ENCODE measurements around the gene AP2B1.

AP2B1 gene

DNA sequence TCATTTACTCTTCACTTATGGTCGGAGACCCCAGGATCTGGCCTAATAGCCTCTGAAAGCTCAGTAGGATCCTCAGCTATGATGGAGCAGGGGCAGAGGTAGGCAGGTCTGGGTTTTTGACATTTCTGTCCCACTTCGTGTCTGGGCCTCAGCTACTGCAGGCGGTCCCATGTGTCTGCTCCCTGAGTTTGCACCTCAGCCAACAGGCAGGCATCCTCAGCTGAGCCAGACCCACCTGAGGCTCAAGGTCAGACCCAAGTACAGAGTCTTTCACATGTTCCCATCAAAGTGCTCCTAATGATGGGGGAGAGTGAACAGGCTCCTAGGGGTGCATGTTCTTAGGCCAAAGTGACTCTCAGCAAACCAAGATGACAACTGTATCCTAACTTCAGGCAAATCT, 141.4 kb downstream of the AP2B1 start:
- DNase-seq = no peak

DNA sequence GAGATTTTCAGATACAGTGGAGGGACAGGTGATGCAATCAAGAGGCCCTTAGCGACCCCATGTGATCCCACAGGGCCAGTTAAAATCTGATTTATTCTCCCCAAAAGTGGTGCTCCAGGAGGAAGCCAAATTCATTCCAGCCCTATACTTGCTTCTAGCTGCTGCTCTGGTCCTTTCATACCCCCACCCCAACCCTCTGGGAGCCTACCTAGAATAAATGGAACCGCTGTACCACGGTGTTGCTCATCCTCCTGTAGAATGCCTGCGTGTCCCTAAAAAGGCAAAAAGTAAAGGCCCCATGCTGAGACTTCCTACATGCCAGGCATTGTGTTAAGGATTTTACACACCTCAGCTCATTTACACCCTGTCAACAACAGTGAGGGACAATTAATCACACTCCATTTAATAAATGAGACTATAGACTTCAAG, 142.3 kb downstream of the AP2B1 start:
- DNase-seq = no peak

DNA sequence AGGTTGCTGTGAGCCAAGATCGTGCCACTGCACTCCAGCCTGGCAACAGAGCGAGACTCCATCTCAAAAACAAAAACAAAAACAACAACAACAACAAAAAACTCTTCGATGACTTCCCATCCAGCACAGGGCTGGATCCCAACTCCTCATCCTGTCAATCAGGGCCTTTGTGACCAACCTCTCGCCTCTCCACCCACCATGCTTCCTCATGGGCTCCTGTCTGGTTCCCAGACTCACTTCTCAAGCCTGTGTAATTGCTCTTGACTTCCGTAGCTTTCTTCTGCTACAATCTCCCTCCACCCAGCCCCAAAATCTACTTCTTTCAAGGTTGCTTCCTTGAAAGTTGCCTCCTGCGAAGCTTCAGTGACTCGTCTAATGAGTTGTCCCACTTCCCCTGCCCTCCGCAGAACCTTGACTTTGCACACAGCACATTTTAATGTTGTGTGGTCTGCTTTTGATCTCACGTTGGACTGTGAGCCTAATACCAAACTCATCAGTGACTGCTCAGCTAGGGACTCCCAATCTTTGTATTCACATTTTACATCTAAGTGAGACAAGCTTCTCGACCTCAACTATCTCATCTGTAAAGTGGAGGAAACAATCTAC, 143.4 kb downstream of the AP2B1 start:
- DNase-seq = no peak

GRCh38 chr17:35731239-35731916, 144.3 kb downstream of the AP2B1 start, which contains the start of gene RASL10B:
TSS of gene RASL10B (plus strand) at chr17:35731639. CDS start at chr17:35735185, 3,546 bp downstream.
- DNase-seq = peak in 47 of 58 donors; percentile 12 to 75 (median 39)

DNA sequence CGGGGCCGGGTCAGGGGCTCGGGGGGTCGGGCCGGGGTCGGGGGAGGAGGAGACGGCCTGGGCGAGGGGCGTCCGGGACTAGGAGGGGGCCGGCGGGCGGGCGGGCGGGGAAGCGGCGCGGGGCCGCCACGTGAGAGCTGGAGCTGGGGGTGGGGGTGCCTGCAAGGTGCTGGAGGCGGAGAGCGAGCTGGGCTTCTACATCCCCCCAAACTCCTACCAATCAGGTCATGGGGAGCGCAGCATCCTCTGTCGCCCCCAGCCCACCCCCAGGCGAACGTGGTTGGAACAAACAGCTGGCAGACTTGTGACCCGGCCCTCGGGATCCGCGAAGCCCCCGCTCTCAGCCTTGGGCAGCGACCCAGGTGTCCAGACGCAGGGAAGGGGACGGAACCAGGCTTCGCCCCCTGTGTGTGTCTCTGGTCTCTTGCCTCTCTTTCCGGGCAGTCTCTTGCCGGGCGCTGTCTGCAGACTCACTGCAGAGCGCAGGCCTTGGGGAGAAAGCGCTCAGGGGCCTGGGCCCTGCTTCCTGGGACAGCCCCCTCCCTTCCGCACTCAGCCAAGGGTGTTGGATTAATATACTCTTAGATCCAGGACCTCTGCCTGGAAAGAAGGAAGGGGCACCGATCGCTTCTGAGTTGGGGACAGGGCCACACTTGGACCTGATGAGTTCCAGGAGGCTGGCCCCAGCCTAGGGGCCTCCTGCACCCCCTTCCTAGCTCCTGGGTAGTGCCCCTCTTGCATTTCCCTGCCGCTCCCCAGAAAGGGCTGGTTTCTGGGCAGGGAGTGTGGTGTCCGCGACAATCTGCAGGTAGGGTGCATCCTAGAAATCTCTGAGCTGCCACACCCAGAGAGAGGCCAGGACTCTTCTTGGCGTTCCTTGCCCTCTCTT, 145.0 kb downstream of the AP2B1 start:
- DNase-seq = peak in 2 of 58 donors; percentile 28 to 30

GRCh38 chr17:35732806-35733136, 145.6 kb downstream of the AP2B1 start:
- DNase-seq = no peak

DNA sequence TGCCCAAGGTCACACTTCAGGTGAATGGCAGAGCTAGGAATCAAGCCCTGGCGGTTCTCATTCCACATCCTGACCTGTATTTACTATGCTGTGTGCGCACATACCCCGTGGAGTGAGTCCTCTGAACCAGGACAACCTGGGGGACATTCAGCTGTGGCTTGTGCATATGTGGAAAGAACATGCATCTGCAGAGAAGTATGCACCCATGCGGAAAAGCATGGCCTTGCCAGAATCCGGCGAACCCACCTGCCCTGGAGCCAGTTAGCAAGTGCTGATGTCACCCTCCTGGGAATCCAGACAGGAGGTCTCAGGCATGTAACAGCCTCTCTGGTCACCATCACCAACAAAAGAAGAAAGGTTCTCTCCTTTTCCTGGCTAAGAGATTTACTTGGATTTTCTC, 146.2 kb downstream of the AP2B1 start:
- no peak for DNase-seq

- DNase-seq = no peak
Observed at GRCh38 chr17:35734396-35734795, 147.3 kb downstream of the AP2B1 start.

DNA sequence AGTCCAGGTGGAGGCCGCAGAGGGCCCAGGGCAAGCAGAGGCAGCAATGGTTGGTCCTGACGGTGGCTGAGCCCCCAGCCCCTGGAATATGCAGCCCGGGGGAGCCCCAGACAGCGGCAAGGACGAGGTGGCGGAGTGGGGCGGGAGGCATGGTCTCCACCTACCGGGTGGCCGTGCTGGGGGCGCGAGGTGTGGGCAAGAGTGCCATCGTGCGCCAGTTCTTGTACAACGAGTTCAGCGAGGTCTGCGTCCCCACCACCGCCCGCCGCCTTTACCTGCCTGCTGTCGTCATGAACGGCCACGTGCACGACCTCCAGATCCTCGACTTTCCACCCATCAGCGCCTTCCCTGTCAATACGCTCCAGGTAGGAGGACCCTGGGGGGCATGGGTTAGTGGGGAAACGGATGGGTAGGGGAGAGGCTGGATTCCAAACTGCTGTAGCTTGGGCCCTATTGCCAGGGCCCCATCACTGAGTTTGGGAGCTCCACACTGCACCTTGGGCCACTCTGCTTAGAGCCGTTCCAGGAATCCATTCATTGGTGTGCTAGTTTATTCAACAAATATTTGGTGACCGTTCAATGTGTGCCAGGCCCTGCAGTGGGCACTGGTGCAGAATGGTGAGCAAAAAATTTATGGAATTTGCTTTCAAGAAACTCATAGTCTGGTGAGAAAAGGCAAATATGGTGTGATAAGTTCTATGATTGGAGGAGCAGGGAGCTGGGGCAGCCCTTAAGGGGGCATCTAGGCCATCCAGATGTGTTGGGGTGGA, 148.1 kb downstream of the AP2B1 start:
- DNase-seq = no peak

DNA sequence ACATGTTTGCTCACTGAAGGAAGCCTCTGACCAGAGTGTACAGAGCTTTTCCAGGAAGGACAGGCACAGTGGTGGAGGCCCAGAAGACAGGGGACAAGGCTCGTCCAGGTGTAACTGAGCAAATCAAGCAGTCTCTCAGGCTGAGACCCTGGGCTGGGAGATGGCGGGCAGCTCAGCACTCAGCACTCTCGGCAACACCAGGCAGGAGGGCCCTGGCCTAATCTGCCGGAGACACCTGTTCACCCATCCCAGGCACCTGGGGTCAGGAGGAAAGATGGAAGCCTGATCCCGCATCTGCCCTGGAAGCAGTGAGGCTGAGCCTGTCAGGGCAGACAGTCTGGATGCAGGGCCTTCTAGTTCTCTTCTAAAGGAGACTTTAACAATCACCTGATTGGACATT, 149.1 kb downstream of the AP2B1 start:
- no peak for DNase-seq

DNA sequence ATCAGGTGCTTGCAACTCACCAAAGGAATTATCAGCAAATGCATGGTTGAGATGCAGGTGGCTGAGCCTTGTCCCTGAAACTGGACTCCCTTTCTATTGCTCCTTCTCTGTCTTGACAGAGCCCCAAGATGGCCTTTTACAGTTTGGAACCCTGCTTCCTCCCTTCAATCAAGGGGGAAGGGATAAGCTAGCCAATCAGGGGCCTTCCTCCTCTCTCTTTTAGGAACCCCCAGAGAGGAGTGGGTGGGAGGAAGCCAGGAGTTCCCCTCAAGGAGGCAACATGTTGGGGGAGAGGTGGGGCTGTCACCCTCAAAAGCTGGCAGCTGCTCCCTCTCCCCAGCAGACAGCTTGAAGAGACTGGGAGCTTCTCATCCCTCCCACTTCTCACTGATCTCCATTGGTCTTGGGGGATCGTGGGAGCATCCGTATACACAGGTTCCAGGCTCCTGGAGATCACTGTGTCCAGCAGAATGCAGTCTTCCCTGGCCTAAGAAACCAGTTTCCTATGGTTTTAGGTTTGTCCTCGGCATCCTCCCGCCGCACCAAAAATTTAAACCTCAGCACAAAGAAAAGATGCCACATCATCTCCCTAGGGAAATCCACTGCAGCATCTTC, 151.5 kb downstream of the AP2B1 start:
- DNase-seq = no peak

GRCh38 chr17:35740216-35740615, 153.1 kb downstream of the AP2B1 start:
- DNase-seq = no peak

DNA sequence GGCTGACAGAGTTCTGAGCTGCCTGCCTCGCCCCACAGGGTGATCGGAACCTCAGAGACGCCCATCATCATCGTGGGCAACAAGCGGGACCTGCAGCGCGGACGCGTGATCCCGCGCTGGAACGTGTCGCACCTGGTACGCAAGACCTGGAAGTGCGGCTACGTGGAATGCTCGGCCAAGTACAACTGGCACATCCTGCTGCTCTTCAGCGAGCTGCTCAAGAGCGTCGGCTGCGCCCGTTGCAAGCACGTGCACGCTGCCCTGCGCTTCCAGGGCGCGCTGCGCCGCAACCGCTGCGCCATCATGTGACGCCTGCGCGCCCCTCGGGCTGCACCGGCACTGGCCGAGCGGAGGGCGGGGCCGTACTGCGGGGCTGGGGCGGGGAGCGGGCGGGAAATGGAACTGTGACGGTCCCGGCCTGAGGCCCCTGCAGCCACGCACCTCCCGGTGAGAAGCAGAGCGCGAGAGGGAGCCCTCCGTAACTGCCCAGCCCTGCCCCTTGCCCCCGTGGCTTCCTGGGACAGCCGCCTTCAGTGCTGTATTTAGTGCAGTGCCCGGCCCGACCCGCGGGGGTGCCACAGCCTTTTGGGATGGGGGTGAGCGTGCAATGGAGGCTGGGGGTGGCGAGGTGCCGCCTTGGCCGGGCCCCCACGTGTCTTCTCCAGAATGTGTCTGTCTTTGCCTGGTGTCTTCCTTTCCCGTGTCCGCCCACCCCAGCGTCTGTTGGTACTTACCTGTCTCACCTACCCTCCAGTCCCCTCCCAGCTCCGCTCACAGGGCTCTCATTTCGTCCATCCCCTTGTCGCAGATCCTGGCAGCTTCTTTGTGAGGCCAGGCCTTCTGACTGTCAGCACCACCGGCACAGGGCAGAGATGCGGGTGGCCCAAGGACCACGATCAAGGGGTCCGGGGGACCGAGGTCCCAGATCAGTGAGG, 154.1 kb downstream of the AP2B1 start:
- DNase-seq = peak in 4 of 58 donors; percentile 14 to 33 (median 18)

- no peak for DNase-seq
Observed at GRCh38 chr17:35742496-35742895, 155.4 kb downstream of the AP2B1 start.

DNA sequence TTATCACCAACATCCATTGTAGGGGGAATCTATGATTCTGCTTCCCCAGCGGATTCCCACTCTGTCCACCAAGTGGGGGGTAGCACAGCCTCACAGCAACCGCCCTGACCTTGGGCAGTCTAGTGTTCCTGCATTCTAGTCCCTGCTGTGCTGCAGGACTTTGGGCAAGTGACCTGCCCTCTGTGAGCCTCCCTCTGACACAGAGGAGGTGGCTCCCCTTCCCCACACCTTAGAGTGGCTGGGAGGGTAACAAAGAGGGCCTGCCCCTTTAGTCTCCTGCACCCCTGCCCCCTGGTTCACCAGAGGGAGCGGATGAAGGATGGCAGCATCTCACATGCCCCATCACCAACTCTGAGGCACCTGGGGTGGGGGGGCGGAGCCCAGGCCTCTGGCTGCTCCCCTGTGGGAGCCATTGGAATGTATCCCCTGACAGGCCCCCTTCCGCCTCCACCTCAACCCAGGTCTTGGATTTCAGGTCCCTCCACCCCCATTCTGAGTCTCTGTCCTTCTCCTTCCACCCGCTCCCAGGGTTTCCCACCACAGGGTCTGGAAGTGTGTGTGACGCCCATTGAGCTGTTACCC, 155.9 kb downstream of the AP2B1 start:
- DNase-seq = no peak

GRCh38 chr17:35743626-35744328, 156.7 kb downstream of the AP2B1 start:
- no peak for DNase-seq

DNA sequence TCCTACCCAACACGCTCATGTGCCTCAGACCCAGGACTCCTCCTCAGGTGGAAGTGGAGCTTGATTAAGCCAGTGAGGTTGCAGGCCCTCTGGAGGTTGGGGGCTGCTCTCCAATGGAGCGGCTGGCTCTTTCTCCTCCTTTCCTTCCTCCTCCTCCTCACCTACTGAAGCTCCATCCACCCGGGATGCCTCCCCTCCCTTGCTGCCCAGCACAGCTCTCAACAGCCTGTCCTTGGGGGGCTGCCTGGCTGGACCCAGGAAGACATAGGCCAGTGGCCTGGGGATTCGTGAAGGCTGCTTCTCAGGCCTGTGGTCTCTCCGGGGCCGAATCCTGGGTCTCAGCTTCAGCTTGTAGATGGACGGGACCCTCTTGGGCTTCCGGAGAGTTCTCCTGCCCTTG, 157.7 kb downstream of the AP2B1 start:
- DNase-seq = no peak

- DNase-seq = no peak
Observed at GRCh38 chr17:35745246-35745645, 158.1 kb downstream of the AP2B1 start.
